Measurements from ENCODE around the gene ANKRD60. TPM values are rescaled to one million over a fixed set of nuclear protein-coding genes. Genes with fewer than 3 reads are reported as not detected.

The ANKRD60 gene
- total and polyA plus RNA-seq, 11 donors: not detected

DNA sequence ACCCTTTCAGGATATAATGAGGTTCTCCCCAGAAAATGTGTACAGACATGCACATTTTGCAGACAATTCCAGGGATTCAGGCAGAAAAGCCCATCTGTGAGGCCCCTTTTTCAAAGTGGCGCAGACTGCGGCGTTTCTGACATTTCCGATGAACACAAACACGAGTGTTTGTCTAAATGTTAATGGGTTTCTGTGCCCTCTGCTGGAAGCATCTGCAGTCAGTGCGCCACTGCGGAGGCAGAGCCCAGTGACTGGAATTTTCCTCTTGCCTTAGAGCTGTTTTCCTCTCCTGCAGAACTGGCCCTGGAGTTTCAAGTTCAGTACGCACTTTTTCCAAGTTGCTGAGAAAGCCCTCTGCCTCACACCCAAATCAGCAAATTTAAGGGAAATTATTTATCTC is 15.3 kb downstream of the ANKRD60 start:
- H3K9me3 ChIP-seq: no peaks in the 10 kb centered on the region
- peaks cover 0 to 6% (median 0%) of the 10 kb centered on the region in 12 donors for H3K4me1 ChIP-seq
- no peak overlapping the region for H3K4me3 ChIP-seq
- peaks cover 0 to 30% (median 8%) of the 10 kb centered on the region in 9 donors for H3K27me3 ChIP-seq
- DNase-seq: no peak
- 63 to 76% (median 67%) methylated on average over 8 of the region's 8 CpGs for WGBS, 4 donors
- TF ChIP-seq, protein P1, sequence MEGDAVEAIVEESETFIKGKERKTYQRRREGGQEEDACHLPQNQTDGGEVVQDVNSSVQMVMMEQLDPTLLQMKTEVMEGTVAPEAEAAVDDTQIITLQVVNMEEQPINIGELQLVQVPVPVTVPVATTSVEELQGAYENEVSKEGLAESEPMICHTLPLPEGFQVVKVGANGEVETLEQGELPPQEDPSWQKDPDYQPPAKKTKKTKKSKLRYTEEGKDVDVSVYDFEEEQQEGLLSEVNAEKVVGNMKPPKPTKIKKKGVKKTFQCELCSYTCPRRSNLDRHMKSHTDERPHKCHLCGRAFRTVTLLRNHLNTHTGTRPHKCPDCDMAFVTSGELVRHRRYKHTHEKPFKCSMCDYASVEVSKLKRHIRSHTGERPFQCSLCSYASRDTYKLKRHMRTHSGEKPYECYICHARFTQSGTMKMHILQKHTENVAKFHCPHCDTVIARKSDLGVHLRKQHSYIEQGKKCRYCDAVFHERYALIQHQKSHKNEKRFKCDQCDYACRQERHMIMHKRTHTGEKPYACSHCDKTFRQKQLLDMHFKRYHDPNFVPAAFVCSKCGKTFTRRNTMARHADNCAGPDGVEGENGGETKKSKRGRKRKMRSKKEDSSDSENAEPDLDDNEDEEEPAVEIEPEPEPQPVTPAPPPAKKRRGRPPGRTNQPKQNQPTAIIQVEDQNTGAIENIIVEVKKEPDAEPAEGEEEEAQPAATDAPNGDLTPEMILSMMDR (IDR thresholded peaks at IDR 0.05): no peak
- TF ChIP-seq POLR2A (IDR thresholded peaks at IDR 0.05): no peak
- H3K27ac ChIP-seq: no peak overlapping the region
- no peaks in the 10 kb centered on the region for H3K36me3 ChIP-seq
- intact Hi-C loops (cut with DNase I): loop anchor here in 5 of 10 donors (2.0 to 10.0 kb wide), 3 partner anchors 698 to 828 kb away; no protein-coding TSS in a partner anchor
- no peak for ATAC-seq

- Histone ChIP-seq H3K36me3 (no peaks in the 10 kb centered on the region), H3K4me1 (peaks cover 0 to 6% (median 0%) of the 10 kb centered on the region in 12 donors), H3K27ac (no peak overlapping the region), H3K4me3 (no peak overlapping the region), H3K27me3 (peaks cover 0 to 28% (median 8%) of the 10 kb centered on the region in 9 donors), H3K9me3 (no peaks in the 10 kb centered on the region)
- TF ChIP-seq POLR2A (IDR thresholded peaks at IDR 0.05): no peak
- intact Hi-C loops (cut with DNase I): loop anchor here in 5 of 10 donors (2.0 to 10.0 kb wide), 3 partner anchors 698 to 828 kb away; no protein-coding TSS in a partner anchor
- DNase-seq: no peak
- no peak for ATAC-seq
- 65 to 83% (median 78%) methylated on average over 11 to 17 of the region's 17 CpGs for WGBS, 4 donors
Observed at GRCh38 chr20:58212636-58213035, 15.8 kb downstream of the ANKRD60 start.

- H3K36me3 ChIP-seq: no peaks in the 10 kb centered on the region
- ATAC-seq (no peak), DNase-seq (no peak)
- intact Hi-C loops (cut with DNase I): loop anchor here in 7 of 10 donors (1.0 to 10.0 kb wide), 6 partner anchors 613 to 826 kb away; no protein-coding TSS in a partner anchor
- peaks cover 0 to 24% (median 7%) of the 10 kb centered on the region in 9 donors for H3K27me3 ChIP-seq
- peaks cover 0 to 6% (median 0%) of the 10 kb centered on the region in 12 donors for H3K4me1 ChIP-seq
- no peaks in the 10 kb centered on the region for H3K9me3 ChIP-seq
- TF ChIP-seq POLR2A (IDR thresholded peaks at IDR 0.05): no peak
- TF ChIP-seq, protein P1 (IDR thresholded peaks at IDR 0.05): no peak
- H3K27ac ChIP-seq: no peak overlapping the region
- H3K4me3 ChIP-seq: no peak overlapping the region
- 72 to 83% (median 81%) methylated on average over 4 to 7 of the region's 7 CpGs for whole genome bisulfite sequencing, 4 donors
Observed at GRCh38 chr20:58210398-58210747, 18.1 kb downstream of the ANKRD60 start.

GRCh38 chr20:58209652-58210397 is 18.6 kb downstream of the ANKRD60 start:
- Histone ChIP-seq H3K4me1 (peaks cover 0 to 6% (median 0%) of the 10 kb centered on the region in 12 donors), H3K4me3 (no peak overlapping the region), H3K27ac (no peak overlapping the region), H3K9me3 (no peaks in the 10 kb centered on the region), H3K27me3 (peaks cover 0 to 24% (median 7%) of the 10 kb centered on the region in 9 donors), H3K36me3 (no peaks in the 10 kb centered on the region)
- intact Hi-C loops (cut with DNase I): loop anchor here (1.0 to 10.0 kb wide), 8 partner anchors 613 to 825 kb away; no protein-coding TSS in a partner anchor
- peak; percentile 51 to 92 (median 86) for ATAC-seq
- 4 to 7% (median 7%) methylated on average over 39 to 46 of the region's 46 CpGs for WGBS, 4 donors
- no peak for TF ChIP-seq POLR2A (IDR thresholded peaks at IDR 0.05)
- TF ChIP-seq, protein P1 (IDR thresholded peaks at IDR 0.05): peak; percentile 100
- peak; percentile 77 to 93 (median 85) for DNase-seq
